MM.1S (cell line): ENCODE results near the gene DNAAF1.
"Not testable (repeated sequence)": the region's sequence is repeated elsewhere in the genome, so short reads cannot be mapped to it uniquely, and the experiment has no call there.

Source experiments
- DNase-seq: peaks from one replicate; pipeline ENCODE4 v3.0.0-alpha.2; 2015
- H2AFZ ChIP-seq: fragments of 300-600 bp; sonication (generic); 2 replicates; pipeline ENCODE4 v1.6.0; 2016; ENCODE audit warnings: antibody characterized with exemption, low read length
- H3F3A ChIP-seq: fragments of 300-600 bp; sonication (generic); 2 replicates; pipeline ENCODE4 v1.6.1; 2016; ENCODE audit warnings: mild to moderate bottlenecking, antibody characterized with exemption, low read length, moderate library complexity, mixed read lengths; ENCODE audit not compliant: insufficient read depth
- H3K27ac ChIP-seq: fragments of 300-600 bp; sonication (generic); 2 replicates; pipeline ENCODE4 v1.5.1; 2016; ENCODE audit warnings: mild to moderate bottlenecking, low read length
- H3K27me3 ChIP-seq: fragments of 300-600 bp; sonication (generic); replicated peaks from 2 replicates; pipeline ENCODE4 v1.6.0; 2016; ENCODE audit warnings: low read length; ENCODE audit not compliant: insufficient read depth
- H3K36me3 ChIP-seq: fragments of 300-600 bp; sonication (generic); replicated peaks from 2 replicates; pipeline ENCODE4 v1.6.1; 2016; ENCODE audit warnings: mild to moderate bottlenecking, low read length, mixed read lengths; ENCODE audit not compliant: insufficient read depth
- H3K4me1 ChIP-seq: fragments of 300-600 bp; sonication (generic); 2 replicates; pipeline ENCODE4 v1.6.1; 2016; ENCODE audit warnings: low read length, mixed read lengths
- H3K4me2 ChIP-seq: fragments of 300-600 bp; sonication (generic); 2 replicates; pipeline ENCODE4 v1.6.0; 2016; ENCODE audit warnings: low read depth, low read length
- H3K4me3 ChIP-seq: fragments of 300-600 bp; sonication (generic); 2 replicates; pipeline ENCODE4 v1.5.1; 2016; ENCODE audit warnings: low read length, mixed read lengths
- H3K79me2 ChIP-seq: fragments of 300-600 bp; sonication (generic); 2 replicates; pipeline ENCODE4 v1.6.1; 2016; ENCODE audit warnings: mixed run types, low read length, mixed read lengths
- H3K9ac ChIP-seq: fragments of 300-600 bp; sonication (generic); 2 replicates; pipeline ENCODE4 v1.6.1; 2016; ENCODE audit warnings: low read length, mixed read lengths
- H3K9me2 ChIP-seq: fragments of 300-600 bp; sonication (generic); replicated peaks from 2 replicates; pipeline ENCODE4 v1.6.1; 2016; ENCODE audit warnings: mild to moderate bottlenecking, low read length, mixed read lengths; ENCODE audit not compliant: insufficient read depth
- H3K9me3 ChIP-seq: fragments of 300-600 bp; sonication (generic); replicated peaks from 2 replicates; pipeline ENCODE4 v1.6.1; 2016; ENCODE audit warnings: mild to moderate bottlenecking, low read length, mixed read lengths; ENCODE audit not compliant: insufficient read depth
- H4K20me1 ChIP-seq: fragments of 300-600 bp; sonication (generic); 2 replicates; pipeline ENCODE4 v1.6.1; 2016; ENCODE audit warnings: mild to moderate bottlenecking, low read length, moderate library complexity, mixed read lengths; ENCODE audit not compliant: insufficient read depth
- EZH2 ChIP-seq: fragments of 300-600 bp; sonication (generic); optimal IDR thresholded peaks from 2 replicates; pipeline ENCODE3; 2017; ENCODE audit warnings: low read depth, mild to moderate bottlenecking, antibody characterized with exemption, low read length, mixed read lengths
- EZH2phosphoT487 ChIP-seq: fragments of 300-600 bp; sonication (generic); IDR thresholded peaks from 2 replicates; pipeline ENCODE4 v1.6.1; 2018; ENCODE audit warnings: antibody characterized with exemption, low read length
- TF ChIP-seq, protein P1 (sequence below): fragments of 300-600 bp; sonication (generic); IDR thresholded peaks from 2 replicates; pipeline ENCODE4 v1.5.1; 2016; ENCODE audit warnings: antibody characterized with exemption, low read length, mixed read lengths

Gene DNAAF1

DNA sequence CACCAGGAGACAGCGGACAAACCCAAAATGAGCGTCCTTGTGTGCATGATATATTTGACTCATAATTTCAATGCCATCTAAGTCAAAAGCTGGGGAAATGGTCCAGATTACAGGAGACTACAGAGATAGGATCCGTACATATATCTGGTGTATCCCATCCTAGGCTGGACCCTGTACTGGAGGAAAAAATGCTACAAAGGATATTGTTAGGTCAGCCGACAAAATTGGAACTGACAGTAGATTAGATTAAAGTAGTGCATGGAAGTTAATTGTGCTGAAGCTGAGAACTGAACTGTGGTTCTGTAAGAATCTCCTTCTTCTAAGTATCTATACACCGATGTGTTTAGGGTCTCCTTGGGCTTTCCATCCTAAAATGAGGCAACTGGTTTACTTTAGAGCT is 70.4 kb downstream of the DNAAF1 start:
- Histone ChIP-seq H4K20me1 (no peaks in the 10 kb centered on the region), H3K27me3 (peaks cover 20% of the 10 kb centered on the region), H3K9me2 (no peaks in the 10 kb centered on the region), H3K4me3 (no peak overlapping the region), H3F3A (no peaks in the 10 kb centered on the region), H3K9ac (no peak overlapping the region), H2AFZ (no peak overlapping the region), H3K4me2 (no peak overlapping the region), H3K79me2 (no peaks in the 10 kb centered on the region), H3K36me3 (no peaks in the 10 kb centered on the region), H3K9me3 (no peaks in the 10 kb centered on the region), H3K27ac (no peak overlapping the region), H3K4me1 (no peaks in the 10 kb centered on the region)
- TF ChIP-seq EZH2 = no peak
- TF ChIP-seq, protein P1, sequence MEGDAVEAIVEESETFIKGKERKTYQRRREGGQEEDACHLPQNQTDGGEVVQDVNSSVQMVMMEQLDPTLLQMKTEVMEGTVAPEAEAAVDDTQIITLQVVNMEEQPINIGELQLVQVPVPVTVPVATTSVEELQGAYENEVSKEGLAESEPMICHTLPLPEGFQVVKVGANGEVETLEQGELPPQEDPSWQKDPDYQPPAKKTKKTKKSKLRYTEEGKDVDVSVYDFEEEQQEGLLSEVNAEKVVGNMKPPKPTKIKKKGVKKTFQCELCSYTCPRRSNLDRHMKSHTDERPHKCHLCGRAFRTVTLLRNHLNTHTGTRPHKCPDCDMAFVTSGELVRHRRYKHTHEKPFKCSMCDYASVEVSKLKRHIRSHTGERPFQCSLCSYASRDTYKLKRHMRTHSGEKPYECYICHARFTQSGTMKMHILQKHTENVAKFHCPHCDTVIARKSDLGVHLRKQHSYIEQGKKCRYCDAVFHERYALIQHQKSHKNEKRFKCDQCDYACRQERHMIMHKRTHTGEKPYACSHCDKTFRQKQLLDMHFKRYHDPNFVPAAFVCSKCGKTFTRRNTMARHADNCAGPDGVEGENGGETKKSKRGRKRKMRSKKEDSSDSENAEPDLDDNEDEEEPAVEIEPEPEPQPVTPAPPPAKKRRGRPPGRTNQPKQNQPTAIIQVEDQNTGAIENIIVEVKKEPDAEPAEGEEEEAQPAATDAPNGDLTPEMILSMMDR = no peak
- TF ChIP-seq EZH2phosphoT487 = no peak
- DNase-seq = no peak

- H4K20me1 ChIP-seq, DNase-seq, H3K4me2 ChIP-seq, H3K4me1 ChIP-seq, H3K79me2 ChIP-seq, H3K4me3 ChIP-seq, H3K27ac ChIP-seq, H3K9me3 ChIP-seq, H3K9ac ChIP-seq, H3K36me3 ChIP-seq, H3K9me2 ChIP-seq, H2AFZ ChIP-seq, H3F3A ChIP-seq: not testable (repeated sequence)
- peaks cover 25% of the 10 kb centered on the region for H3K27me3 ChIP-seq
Observed at GRCh38 chr16:84216144-84216543, 71.0 kb downstream of the DNAAF1 start.

DNA sequence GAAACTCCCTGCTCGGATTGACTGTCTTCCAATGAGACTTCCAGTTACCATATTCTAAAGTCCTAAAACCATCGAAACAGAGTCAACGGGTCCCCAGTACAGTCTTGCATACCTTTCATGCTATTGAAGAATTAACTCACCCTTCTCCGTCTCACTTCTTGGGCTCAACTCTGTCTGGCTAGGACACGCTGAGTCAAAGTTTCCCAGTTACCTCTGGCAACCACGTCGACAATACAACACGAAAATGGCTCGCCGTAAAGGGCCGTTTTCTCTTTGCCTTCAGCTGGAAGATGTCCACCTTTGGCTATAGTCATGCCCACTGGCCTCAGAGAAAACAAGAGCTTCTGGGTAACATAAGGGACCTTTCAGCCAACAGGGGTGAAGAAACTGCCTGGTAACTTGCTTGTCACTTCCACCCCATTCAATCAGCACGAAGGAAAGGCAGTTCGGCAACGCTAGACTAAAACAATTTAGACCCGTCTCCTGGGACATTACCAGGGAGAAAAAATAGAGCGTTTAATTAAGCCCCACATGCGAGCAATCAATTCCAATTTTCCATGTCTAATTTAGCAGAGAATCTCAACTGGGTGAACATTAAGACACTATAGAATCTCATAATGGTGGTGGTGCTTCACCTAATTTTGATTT is 73.2 kb downstream of the DNAAF1 start:
- no peaks in the 10 kb centered on the region for H3K36me3 ChIP-seq
- TF ChIP-seq, protein P1 = no peak
- TF ChIP-seq EZH2phosphoT487 = no peak
- TF ChIP-seq EZH2 = no peak
- H3K9me3 ChIP-seq = no peaks in the 10 kb centered on the region
- H3K9ac ChIP-seq = no peak overlapping the region
- H3K4me1 ChIP-seq = no peaks in the 10 kb centered on the region
- H3K27me3 ChIP-seq = peaks cover 46% of the 10 kb centered on the region
- H3K4me3 ChIP-seq = no peak overlapping the region
- no peaks in the 10 kb centered on the region for H3K79me2 ChIP-seq
- no peak for DNase-seq
- no peaks in the 10 kb centered on the region for H3F3A ChIP-seq
- H3K27ac ChIP-seq = no peak overlapping the region
- no peaks in the 10 kb centered on the region for H3K9me2 ChIP-seq
- no peak overlapping the region for H3K4me2 ChIP-seq
- no peaks in the 10 kb centered on the region for H4K20me1 ChIP-seq
- no peak overlapping the region for H2AFZ ChIP-seq

DNA sequence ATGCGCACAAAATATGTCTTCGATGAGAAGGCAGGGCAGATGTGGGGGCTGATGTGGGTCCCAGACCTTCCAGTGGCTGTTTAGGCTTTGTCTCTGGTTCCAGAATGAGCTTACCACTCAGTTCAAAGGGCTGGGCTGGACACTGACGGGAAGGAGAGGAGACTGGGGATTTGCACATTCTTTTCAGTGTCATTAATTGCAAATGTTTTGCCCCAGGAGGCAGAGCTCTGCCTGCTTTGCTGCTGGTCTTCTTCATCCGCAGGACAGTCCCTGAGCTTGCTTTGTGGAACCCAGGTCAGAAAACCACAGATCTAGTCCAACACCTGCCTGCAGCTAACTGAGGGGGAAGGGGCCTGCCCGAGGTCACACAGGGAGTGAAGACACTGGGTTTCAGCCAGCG is 73.8 kb downstream of the DNAAF1 start:
- Histone ChIP-seq H2AFZ (no peak overlapping the region), H3F3A (no peaks in the 10 kb centered on the region), H3K9me3 (no peaks in the 10 kb centered on the region), H3K4me2 (no peak overlapping the region), H3K9me2 (no peaks in the 10 kb centered on the region), H3K79me2 (no peaks in the 10 kb centered on the region), H3K36me3 (no peaks in the 10 kb centered on the region), H4K20me1 (no peaks in the 10 kb centered on the region), H3K27me3 (peaks cover 50% of the 10 kb centered on the region), H3K4me3 (no peak overlapping the region), H3K4me1 (no peaks in the 10 kb centered on the region), H3K27ac (no peak overlapping the region), H3K9ac (no peak overlapping the region)
- no peak for DNase-seq
- TF ChIP-seq, protein P1 = no peak
- TF ChIP-seq EZH2phosphoT487 (no peak), EZH2 (no peak)
